Fibroblast of lung (primary cell): ENCODE measurements around the gene EVPL.

Experiments
- CTCF ChIP-seq, 2 donors: IDR thresholded peaks in 1 of 2; conservative IDR thresholded peaks in 1 of 2; 1 replicate in 1 of 2; 2 replicates in 1 of 2; pipeline ENCODE4 v1.5.1; 2011 to 2012; ENCODE audit warnings: low read length in 2 of 2, control low read depth in 1 of 2, inconsistent platforms in 1 of 2, low read depth in 1 of 2, mild to moderate bottlenecking in 1 of 2
- EZH2 ChIP-seq: IDR thresholded peaks from 2 replicates; pipeline ENCODE4 v1.5.1; 2012; ENCODE audit warnings: low read length, control low read depth, mild to moderate bottlenecking; ENCODE audit errors: missing control alignments

- TF ChIP-seq CTCF (conservative IDR thresholded peaks at IDR 0.05 in 1 of 2, IDR thresholded peaks at IDR 0.05 in 1 of 2; ENCODE audit: low read depth in 1 of 2, low read length in 2 of 2): no peak
- TF ChIP-seq EZH2: no peak
Measured at GRCh38 chr17:76027159-76027839, at the start of gene EVPL.
